Measurements from ENCODE around the gene GSDMA.

- TF ChIP-seq POLR2AphosphoS5 (IDR thresholded peaks at IDR 0.05) (no peak), CTCF (IDR thresholded peaks at IDR 0.05) (no peak)
Measured at GRCh38 chr17:39973496-39973895, 10.7 kb downstream of the GSDMA start.
